ENCODE data around the gene CNTN5.

The CNTN5 gene

GRCh38 chr11:100340466-100341319 lies 1319.9 kb downstream of the CNTN5 start:
- DNase-seq: no peak

GRCh38 chr11:100353083-100353482 lies 1332.3 kb downstream of the CNTN5 start:
- DNase-seq: no peak

- no peak for DNase-seq
Observed at GRCh38 chr11:100354736-100355135, 1334.0 kb downstream of the CNTN5 start.

- DNase-seq: no peak
Observed at GRCh38 chr11:100356035-100356434, 1335.3 kb downstream of the CNTN5 start.

- DNase-seq: no peak
Observed at GRCh38 chr11:100359281-100359680, 1338.5 kb downstream of the CNTN5 start.

- DNase-seq: no peak
Observed at GRCh38 chr11:100367892-100368291, 1347.1 kb downstream of the CNTN5 start.

GRCh38 chr11:100383357-100383865 lies 1362.7 kb downstream of the CNTN5 start:
- no peak for DNase-seq

- DNase-seq: no peak
Observed at GRCh38 chr11:100396266-100396665, 1375.5 kb downstream of the CNTN5 start.

GRCh38 chr11:100397401-100397800 lies 1376.7 kb downstream of the CNTN5 start:
- DNase-seq: no peak

- DNase-seq: no peak
Observed at GRCh38 chr11:100403816-100404215, 1383.1 kb downstream of the CNTN5 start.

- no peak for DNase-seq
Observed at GRCh38 chr11:100404907-100405306, 1384.2 kb downstream of the CNTN5 start.

Data from C1 segment of cervical spinal cord (tissue), 14 donors.